ENCODE data around the gene NUP37. TPM values are rescaled to one million over a fixed set of nuclear protein-coding genes. Genes with fewer than 3 reads are reported as not detected.

Gene NUP37
- total and polyA plus RNA-seq, 9 of the 15 experiments (the other 6 are each of a cell fraction or from before 2014, with no cell fraction given) = 72.2 to 429 (median 170) TPM

DNA sequence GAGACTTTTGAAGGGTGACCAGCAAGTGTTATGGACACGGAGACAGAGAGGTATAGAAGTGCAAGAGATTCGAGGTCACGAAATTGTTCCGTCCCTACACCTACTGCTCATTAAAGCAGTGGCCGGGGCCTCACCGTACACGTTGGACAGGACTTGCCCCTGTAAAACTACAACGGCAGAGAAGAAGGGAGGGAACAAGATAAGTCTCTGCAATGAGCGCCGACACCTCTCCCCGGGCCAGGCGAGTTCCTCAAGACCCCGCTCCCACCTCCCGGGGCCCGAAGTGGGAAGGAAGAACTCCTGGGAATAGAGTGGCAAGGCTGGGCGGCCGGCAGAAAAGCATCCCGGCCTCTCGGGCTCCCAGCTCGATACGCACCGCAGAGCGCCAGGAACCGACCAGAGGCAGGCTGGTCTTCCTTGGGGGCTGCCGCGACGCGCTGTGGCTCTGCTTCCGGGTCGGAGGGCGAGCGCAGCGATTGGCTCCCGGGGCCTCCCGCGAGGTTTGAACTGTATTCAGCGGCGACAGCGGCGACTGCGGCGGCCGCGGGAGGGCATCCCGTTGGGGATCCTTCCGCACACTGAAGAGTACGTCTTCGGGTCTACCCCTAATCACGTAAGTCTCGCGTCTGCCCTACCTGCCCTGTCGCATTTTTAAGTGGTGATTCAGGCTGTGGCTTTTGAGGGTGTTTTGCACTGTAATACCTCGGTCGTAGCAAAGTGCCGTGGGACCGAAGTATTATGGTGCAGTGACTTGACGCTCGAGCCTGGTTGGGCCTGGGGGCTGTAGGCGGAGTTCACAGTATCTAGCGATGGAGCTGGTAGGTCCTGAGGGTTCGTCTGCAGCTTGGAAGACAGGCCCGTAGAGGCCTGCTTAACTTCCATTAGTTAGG is at the start of gene NUP37, which contains the start of gene PARPBP (continued):
- TF ChIP-seq CHD7 (IDR thresholded peaks at IDR 0.05; ENCODE audit: low read depth, low read length) (no peak), NEUROD1 (IDR thresholded peaks at IDR 0.05; ENCODE audit: borderline replicate concordance, low read depth, low read length, partially characterized antibody) (peak; percentile 24), RBBP5 (IDR thresholded peaks at IDR 0.05; ENCODE audit: borderline replicate concordance, insufficient read depth, low read length, poor library complexity, severe bottlenecking) (peak; percentile 99), ZNF274 (IDR thresholded peaks at IDR 0.05; ENCODE audit: borderline replicate concordance, low read depth, low read length) (no peak), SRSF1 (IDR thresholded peaks at IDR 0.05; ENCODE audit: low read depth, low read length) (no peak), NCOA4 (IDR thresholded peaks at IDR 0.05; ENCODE audit: partially characterized antibody) (no peak)
